ENCODE results near the gene PPP2R5C.
A peak's percentile ranks its signal among the peaks of the same experiment; 100 is the strongest.

PPP2R5C gene

DNA sequence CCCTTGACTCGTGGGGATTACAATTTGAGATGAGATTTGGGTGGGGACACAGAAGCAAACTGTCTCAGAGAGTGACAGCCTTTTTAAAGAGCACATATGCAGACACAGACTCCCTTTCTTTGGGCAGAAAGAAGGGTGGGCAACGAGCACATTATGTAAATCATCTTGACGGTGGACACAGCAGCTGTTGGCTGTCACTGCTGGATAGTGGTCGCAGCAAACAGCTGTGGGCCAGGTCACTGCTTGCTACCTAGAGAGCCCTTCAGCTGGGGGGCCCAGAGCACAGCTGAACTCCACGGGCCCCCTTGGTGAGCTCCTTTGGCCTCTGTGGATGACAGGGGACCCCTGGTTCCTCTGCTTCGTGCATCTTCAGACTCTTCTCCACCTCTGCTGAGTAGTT lies 23.1 kb downstream of the PPP2R5C start:
- TF ChIP-seq, protein P1, sequence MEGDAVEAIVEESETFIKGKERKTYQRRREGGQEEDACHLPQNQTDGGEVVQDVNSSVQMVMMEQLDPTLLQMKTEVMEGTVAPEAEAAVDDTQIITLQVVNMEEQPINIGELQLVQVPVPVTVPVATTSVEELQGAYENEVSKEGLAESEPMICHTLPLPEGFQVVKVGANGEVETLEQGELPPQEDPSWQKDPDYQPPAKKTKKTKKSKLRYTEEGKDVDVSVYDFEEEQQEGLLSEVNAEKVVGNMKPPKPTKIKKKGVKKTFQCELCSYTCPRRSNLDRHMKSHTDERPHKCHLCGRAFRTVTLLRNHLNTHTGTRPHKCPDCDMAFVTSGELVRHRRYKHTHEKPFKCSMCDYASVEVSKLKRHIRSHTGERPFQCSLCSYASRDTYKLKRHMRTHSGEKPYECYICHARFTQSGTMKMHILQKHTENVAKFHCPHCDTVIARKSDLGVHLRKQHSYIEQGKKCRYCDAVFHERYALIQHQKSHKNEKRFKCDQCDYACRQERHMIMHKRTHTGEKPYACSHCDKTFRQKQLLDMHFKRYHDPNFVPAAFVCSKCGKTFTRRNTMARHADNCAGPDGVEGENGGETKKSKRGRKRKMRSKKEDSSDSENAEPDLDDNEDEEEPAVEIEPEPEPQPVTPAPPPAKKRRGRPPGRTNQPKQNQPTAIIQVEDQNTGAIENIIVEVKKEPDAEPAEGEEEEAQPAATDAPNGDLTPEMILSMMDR (IDR thresholded peaks at IDR 0.05; ENCODE audit: insufficient read depth, low read depth, low read length, missing control alignments), result no peak
- no peak for DNase-seq (ENCODE audit: low read depth)
- H3K4me3 ChIP-seq (ENCODE audit: low read length), result no peak overlapping the region

GRCh38 chr14:101788016-101788635 lies 26.6 kb downstream of the PPP2R5C start:
- TF ChIP-seq, protein P1 (IDR thresholded peaks at IDR 0.05; ENCODE audit: insufficient read depth, low read depth, low read length, missing control alignments), result no peak
- no peak for DNase-seq (ENCODE audit: low read depth)
- no peak overlapping the region for H3K4me3 ChIP-seq (ENCODE audit: low read length)

DNA sequence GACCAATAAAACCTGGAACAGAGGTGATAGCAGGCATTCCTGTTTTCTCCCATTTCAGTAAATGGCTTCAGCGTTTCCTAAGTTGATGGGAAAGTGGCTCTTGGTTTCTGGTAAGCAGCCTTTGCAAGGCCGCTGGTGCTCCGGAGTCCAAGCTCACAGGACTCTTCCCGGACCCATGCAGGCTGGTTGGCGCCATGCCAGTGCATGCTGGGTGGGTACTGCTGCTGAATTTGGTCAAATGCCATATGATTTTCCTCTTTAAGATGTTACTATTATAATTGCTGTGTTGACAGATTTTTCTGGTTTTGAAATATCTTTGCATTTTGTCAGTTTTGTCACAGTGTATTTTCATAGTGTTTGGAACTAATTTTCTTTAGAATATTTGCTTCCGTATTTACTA lies 27.7 kb downstream of the PPP2R5C start:
- H3K4me3 ChIP-seq (ENCODE audit: low read length), result no peak overlapping the region
- TF ChIP-seq, protein P1 (IDR thresholded peaks at IDR 0.05; ENCODE audit: insufficient read depth, low read depth, low read length, missing control alignments), result no peak
- no peak for DNase-seq (ENCODE audit: low read depth)

DNA sequence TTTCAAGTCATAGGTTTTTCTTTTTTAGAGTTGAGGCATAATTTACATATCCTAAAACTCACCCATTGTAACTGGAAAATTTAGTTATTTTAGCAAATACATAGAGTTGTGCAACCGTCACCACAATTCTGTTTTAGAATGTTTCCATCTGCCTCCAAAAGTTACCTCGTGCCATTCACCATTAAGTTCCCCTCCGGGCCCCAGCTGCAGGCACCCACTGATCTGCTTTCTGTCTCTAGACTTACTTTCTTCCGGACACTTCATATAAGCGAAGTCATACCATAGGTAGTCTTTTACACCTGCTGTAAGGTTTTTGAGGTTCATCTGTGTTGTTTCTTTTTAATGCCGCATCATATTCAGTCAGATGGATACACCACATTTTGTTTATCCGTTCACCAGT lies 28.7 kb downstream of the PPP2R5C start:
- TF ChIP-seq, protein P1 (IDR thresholded peaks at IDR 0.05; ENCODE audit: insufficient read depth, low read depth, low read length, missing control alignments), result no peak
- H3K4me3 ChIP-seq (ENCODE audit: low read length), result no peak overlapping the region
- no peak for DNase-seq (ENCODE audit: low read depth)

GRCh38 chr14:101791919-101792572 lies 30.5 kb downstream of the PPP2R5C start:
- peak overlapping the region; percentile 8 for H3K4me3 ChIP-seq (ENCODE audit: low read length)
- DNase-seq (ENCODE audit: low read depth), result peak; percentile 77

DNA sequence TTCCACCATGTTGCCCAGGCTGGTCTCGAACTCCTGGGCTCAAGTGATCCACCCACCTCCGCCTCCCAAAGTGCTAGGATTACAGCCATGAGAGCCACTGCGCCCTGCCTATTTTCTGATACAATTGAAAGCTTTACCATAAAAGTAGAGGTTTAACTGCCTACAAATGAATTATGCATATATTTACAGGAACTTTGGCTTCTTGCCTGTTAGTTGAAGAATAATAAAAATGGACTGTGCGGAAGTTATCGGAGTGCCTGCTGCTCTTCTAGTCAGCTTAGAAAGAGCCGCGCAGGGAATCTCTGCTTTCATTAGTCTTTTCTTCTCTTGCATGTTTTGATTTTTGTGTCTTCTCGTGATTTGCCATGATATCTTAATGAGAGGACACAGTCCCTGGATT lies 34.5 kb downstream of the PPP2R5C start:
- no peak overlapping the region for H3K4me3 ChIP-seq (ENCODE audit: low read length)
- DNase-seq (ENCODE audit: low read depth), result no peak
- TF ChIP-seq, protein P1 (IDR thresholded peaks at IDR 0.05; ENCODE audit: insufficient read depth, low read depth, low read length, missing control alignments), result no peak

More at GRCh38 chr14:101791919-101792572, 30.5 kb downstream of the PPP2R5C start:
- TF ChIP-seq, protein P1 (IDR thresholded peaks at IDR 0.05; ENCODE audit: insufficient read depth, low read depth, low read length, missing control alignments), result no peak

GRCh38 chr14:101796479-101796878 lies 35.0 kb downstream of the PPP2R5C start:
- DNase-seq (ENCODE audit: low read depth), result no peak
- no peak overlapping the region for H3K4me3 ChIP-seq (ENCODE audit: low read length)
- TF ChIP-seq, protein P1 (IDR thresholded peaks at IDR 0.05; ENCODE audit: insufficient read depth, low read depth, low read length, missing control alignments), result no peak
